Stomach smooth muscle (tissue), 2 donors: Measurements from ENCODE around the gene USP5.
"Not testable (repeated sequence)": the region's sequence is repeated elsewhere in the genome, so short reads cannot be mapped to it uniquely, and the experiment has no call there.

Experiments used
- H3K27ac ChIP-seq: one replicate; pipeline ENCODE4 v1.7.0; 2013; ENCODE audit warnings: mild to moderate bottlenecking, low read length, inconsistent platforms
- H3K27me3 ChIP-seq, 2 donors: one replicate each; pipeline ENCODE4 v1.7.0; 2013; ENCODE audit warnings: low read length in 2 of 2; ENCODE audit not compliant: insufficient read depth in 2 of 2, control insufficient read depth in 1 of 2
- H3K36me3 ChIP-seq, 2 donors: one replicate each; pipeline ENCODE4 v1.7.0; 2013; ENCODE audit warnings: low read length in 2 of 2; ENCODE audit not compliant: control insufficient read depth in 2 of 2, insufficient read depth in 2 of 2
- H3K4me1 ChIP-seq: one replicate; pipeline ENCODE4 v1.7.0; 2013; ENCODE audit warnings: low read length; ENCODE audit not compliant: control insufficient read depth, insufficient read depth
- H3K4me3 ChIP-seq, 2 donors: one replicate each; pipeline ENCODE4 v1.7.0; 2013; ENCODE audit warnings: low read length in 2 of 2
- H3K9ac ChIP-seq, 2 donors: one replicate each; pipeline ENCODE4 v1.7.0; 2013; ENCODE audit warnings: low read length in 2 of 2, mild to moderate bottlenecking in 1 of 2
- H3K9me3 ChIP-seq, 2 donors: one replicate each; pipeline ENCODE4 v1.7.0; 2013; ENCODE audit warnings: low read length in 2 of 2; ENCODE audit not compliant: control insufficient read depth in 2 of 2
- donor health status: healthy.
- donor health status: Pancreatic carcinoma.

USP5 gene

DNA sequence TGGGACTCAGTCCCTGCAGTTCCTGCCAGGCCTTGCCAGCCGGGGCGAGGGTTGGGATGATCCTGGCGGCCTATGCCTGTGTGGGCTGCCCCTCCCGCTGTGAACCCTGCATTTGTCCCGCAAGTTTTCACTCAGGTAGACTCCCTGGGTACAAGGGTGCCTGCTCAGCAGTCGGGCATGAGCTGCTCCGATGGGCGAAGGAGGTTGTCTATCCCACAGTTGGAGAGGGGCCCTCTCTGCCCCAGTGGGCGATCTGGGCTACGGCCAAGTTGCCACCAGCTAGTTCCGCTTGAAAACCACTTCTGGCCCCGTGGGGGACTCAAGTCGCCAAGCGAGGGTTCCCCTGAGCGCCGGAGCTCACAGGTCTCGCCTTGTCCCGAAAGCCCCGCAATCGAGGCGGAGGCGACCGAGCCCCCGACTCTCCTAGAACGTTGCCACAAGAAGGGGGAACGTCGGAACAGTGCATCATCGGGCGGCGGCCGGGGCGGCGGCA, 15.0 kb downstream of the USP5 start:
- H3K4me1 ChIP-seq, result peaks cover 39% of the 10 kb centered on the region
- peak overlapping the region; percentile 84 to 94 for H3K9ac ChIP-seq
- H3K36me3 ChIP-seq, result peaks cover 26 to 44% of the 10 kb centered on the region in 2 donors
- peak overlapping the region; percentile 97 for H3K27ac ChIP-seq
- H3K4me3 ChIP-seq, result peak overlapping the region; percentile 80 to 92
- no peaks in the 10 kb centered on the region for H3K9me3 ChIP-seq
- no peaks in the 10 kb centered on the region for H3K27me3 ChIP-seq

DNA sequence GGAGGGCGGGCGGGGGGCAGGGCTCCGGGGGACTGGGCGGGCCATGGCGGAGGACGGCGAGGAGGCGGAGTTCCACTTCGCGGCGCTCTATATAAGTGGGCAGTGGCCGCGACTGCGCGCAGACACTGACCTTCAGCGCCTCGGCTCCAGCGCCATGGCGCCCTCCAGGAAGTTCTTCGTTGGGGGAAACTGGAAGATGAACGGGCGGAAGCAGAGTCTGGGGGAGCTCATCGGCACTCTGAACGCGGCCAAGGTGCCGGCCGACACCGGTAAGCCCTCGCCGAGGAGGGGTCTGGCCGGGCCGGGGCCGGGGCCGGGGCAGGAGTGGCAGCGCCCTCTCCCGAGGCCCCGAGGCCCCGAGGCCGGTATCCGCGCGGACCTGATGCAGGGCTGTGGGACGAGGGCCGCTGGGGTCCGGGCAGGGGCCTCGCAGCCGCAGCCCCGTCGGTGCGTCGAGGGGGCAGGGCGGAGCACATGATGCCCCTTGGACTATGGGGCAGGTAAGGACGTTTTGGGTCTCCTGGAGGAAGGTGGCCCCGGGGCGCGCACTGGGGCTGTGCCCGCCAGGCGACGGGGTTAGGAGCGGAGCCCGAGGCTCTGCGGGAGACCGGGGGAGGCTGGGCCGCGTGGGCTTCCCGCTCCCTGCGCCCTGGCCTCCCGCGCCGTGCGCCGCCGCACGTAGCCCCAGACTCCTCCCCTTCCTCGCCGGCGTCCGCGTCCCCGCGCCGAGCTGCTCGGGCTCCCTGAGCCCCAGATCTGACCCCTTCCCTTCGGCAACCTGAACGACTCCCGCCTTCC, 15.7 kb downstream of the USP5 start, which contains the start of gene TPI1:
TPI1 (plus strand) TSS at position 119 of the 798 bp plus-strand sequence; CDS start at position 155, 36 bp downstream.
- Histone ChIP-seq H3K27ac (peak within 1 kb of the TSS; percentile 97), H3K4me3 (peak within 1 kb of the TSS; percentile 86 to 92), H3K36me3 (peaks cover 26 to 40% of the 10 kb centered on the region in 2 donors), H3K4me1 (peaks cover 45% of the 10 kb centered on the region), H3K9me3 (no peaks in the 10 kb centered on the region), H3K9ac (peak within 1 kb of the TSS; percentile 88 to 94), H3K27me3 (no peaks in the 10 kb centered on the region)

DNA sequence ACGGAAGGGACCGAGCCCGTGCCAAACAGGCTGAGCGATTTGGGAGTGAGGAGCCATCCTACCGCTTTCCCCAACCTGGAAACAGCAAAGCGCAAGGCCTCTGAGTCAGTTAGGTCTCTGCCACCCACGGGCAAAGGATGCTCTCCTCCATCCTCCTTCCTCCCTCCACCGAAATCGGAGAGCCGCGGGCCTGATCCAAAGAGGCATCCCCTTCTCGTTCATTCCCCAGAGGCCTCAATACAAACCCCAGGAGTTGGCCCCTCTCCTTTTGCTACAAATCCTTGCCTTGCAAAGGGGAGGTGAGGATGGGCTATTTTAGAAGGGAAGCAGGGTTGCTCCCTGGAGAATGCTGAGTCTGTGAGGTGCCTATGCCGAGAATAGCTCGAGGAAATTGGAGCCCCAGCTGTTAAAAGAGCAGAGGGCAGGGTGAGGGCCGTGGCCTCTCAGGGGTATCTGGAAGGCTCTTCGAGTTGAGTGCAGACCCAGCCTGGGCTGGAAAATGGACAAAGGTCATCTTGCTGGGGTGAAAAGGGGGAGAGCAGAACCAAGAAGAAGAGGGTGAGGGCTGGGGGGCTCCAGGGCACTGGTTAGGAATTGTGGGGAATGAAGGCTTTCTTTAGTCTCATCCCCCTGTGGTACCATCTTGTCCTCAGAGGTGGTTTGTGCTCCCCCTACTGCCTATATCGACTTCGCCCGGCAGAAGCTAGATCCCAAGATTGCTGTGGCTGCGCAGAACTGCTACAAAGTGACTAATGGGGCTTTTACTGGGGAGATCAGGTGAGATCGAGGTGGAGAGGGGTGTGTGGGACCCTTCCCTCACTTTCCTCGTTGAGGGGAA, 16.5 kb downstream of the USP5 start:
- Histone ChIP-seq H3K9ac (peak overlapping the region; percentile 87 to 88), H3K4me1 (peaks cover 47% of the 10 kb centered on the region), H3K27me3 (no peaks in the 10 kb centered on the region), H3K4me3 (peak overlapping the region; percentile 86 to 92), H3K27ac (peak overlapping the region; percentile 97), H3K36me3 (peaks cover 20 to 32% of the 10 kb centered on the region in 2 donors), H3K9me3 (no peaks in the 10 kb centered on the region)

DNA sequence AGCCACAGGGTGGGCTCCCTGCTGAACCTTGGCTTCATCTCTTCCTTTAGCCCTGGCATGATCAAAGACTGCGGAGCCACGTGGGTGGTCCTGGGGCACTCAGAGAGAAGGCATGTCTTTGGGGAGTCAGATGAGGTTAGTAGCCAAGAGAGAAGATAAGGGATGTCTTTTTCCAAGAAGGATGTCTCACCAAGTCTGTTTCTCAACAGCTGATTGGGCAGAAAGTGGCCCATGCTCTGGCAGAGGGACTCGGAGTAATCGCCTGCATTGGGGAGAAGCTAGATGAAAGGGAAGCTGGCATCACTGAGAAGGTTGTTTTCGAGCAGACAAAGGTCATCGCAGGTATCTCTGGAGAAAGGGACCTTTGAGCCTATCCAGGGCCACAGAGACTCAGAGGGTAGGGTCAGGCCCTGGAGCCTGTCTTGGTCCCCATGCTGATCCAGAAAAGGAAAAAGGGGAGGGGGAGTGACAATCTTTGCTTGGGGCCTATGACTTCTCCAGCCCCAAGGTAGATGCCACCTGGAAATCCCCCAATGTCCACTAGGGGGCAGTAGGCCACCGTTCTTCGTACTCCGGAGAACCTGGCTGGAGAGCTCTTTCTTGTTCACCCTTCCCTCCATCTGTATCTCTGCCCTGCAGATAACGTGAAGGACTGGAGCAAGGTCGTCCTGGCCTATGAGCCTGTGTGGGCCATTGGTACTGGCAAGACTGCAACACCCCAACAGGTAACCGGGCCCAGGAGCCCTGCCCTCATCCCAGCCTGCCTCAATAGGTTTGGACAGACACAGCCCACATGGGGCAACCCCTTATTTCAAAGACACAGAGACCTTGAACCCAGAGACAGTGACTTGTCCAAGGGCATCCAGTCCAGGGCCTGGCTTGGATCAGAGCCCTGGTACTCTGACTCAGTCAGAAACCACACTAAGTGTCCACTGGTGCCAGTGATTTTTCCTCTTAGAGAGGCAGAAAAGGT, 17.4 kb downstream of the USP5 start:
- peak overlapping the region; percentile 86 to 92 for H3K4me3 ChIP-seq
- H3K36me3 ChIP-seq, result peaks cover 16 to 30% of the 10 kb centered on the region in 2 donors
- H3K9me3 ChIP-seq, result no peaks in the 10 kb centered on the region
- no peaks in the 10 kb centered on the region for H3K27me3 ChIP-seq
- peak overlapping the region; percentile 87 to 88 for H3K9ac ChIP-seq
- H3K27ac ChIP-seq, result peak overlapping the region; percentile 37
- peaks cover 52% of the 10 kb centered on the region for H3K4me1 ChIP-seq

DNA sequence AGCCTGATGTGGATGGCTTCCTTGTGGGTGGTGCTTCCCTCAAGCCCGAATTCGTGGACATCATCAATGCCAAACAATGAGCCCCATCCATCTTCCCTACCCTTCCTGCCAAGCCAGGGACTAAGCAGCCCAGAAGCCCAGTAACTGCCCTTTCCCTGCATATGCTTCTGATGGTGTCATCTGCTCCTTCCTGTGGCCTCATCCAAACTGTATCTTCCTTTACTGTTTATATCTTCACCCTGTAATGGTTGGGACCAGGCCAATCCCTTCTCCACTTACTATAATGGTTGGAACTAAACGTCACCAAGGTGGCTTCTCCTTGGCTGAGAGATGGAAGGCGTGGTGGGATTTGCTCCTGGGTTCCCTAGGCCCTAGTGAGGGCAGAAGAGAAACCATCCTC, 18.4 kb downstream of the USP5 start:
- not testable (repeated sequence) for H3K9me3 ChIP-seq, H3K27ac ChIP-seq, H3K27me3 ChIP-seq, H3K9ac ChIP-seq, H3K4me3 ChIP-seq
- H3K36me3 ChIP-seq, result peaks cover 11 to 23% of the 10 kb centered on the region in 2 donors
- peaks cover 52% of the 10 kb centered on the region for H3K4me1 ChIP-seq

DNA sequence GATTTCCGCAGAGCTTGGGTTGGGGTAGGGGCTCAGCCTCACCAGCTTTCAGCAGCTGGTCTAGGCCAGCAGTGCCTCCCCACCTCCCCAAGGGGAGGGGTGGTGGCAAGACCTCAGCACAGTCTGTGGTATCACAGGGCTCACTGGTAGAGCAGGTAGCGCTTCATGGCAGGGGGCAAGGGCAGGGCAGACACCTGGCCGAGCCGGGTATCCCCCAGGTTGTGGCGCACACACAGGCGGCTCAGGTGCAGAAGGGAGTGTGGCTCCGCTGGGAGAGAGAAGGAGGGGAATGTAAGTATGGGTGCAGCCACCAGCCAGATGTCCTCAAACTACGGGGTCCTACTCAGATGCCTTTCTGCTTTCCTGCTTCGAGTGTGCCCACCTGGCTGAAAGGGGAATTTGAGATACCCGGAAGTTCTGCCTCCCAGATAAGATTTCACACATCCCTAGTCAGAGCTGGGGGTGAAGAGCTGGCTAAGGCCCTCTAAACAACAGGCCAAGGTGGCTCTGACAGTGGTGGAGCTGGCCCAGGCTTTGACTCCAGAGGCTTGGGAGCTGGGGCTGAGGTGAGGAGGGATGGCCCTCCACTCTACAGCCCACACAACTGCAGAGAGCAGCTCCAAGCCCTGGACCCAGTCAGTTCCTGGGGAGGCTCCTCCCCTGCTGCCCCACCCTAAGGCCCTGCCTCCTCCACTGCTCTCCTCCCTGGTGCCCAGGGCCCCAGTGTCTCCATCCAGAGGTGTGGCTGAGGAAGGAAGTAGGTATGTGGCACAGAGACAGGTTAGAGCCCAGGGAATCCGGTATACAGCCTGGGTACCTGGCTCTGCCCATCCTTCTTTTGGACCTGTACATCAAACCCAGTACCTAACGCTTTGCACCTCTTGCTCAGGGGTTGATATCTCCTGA, 19.4 kb downstream of the USP5 start:
- H3K27ac ChIP-seq, result peak overlapping the region; percentile 37
- H3K9me3 ChIP-seq, result no peaks in the 10 kb centered on the region
- peaks cover 9 to 18% of the 10 kb centered on the region in 2 donors for H3K36me3 ChIP-seq
- peaks cover 51% of the 10 kb centered on the region for H3K4me1 ChIP-seq
- peak overlapping the region; percentile 91 for H3K4me3 ChIP-seq
- no peaks in the 10 kb centered on the region for H3K27me3 ChIP-seq
- H3K9ac ChIP-seq, result peak overlapping the region; percentile 71 to 90

DNA sequence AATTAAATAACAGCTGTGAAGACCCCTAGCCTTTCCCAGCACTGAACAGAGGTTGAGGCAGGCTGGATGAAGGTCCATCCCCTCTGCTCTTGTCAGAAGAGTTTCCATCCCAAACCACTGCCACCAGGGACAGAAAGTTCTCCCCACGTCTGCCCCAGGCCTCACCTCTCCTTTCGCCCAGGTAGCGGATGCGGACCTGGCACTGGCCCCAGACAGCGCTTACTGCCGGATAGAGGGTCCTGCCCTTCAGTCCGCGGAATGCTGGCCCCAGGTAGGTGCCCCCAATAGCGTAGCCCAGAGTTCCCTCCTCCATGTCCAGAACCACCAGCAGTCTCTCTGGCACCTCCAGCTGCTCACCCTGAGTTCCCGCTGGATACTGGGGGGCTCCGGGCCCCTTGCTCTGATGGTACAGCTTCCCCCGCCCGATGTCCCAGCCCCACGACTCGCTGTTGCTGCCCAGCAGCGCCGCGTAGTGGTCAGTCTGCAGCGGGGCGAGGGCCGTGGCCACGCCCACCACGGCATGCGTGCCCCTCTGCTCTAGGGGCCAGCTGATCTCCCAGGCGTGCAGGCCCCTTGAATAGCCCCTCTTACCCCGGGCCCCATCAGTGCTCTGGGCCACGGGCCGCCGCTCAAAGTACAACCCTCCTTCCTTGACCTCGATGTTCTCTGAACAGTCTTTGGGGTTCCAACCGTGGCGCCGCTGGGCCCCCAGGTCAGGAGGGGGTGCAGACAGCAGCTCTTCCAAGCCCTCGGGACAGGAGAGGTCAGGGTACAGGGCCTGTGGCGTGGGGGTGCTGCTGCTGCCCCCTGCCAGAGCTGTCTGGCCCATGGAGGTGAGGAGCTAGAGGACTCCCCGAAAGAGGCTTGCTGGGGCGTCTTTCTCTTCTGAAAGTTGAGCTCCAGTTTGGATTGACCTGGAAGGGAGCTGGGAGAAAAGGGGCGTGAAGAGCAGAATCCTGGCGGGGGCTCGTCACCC, 20.4 kb downstream of the USP5 start:
- peak overlapping the region; percentile 77 for H3K27ac ChIP-seq
- H3K4me3 ChIP-seq, result peak overlapping the region; percentile 91
- peak overlapping the region; percentile 84 to 90 for H3K9ac ChIP-seq
- peaks cover 9 to 19% of the 10 kb centered on the region in 2 donors for H3K36me3 ChIP-seq
- no peaks in the 10 kb centered on the region for H3K27me3 ChIP-seq
- H3K4me1 ChIP-seq, result peaks cover 43% of the 10 kb centered on the region
- H3K9me3 ChIP-seq, result no peaks in the 10 kb centered on the region

DNA sequence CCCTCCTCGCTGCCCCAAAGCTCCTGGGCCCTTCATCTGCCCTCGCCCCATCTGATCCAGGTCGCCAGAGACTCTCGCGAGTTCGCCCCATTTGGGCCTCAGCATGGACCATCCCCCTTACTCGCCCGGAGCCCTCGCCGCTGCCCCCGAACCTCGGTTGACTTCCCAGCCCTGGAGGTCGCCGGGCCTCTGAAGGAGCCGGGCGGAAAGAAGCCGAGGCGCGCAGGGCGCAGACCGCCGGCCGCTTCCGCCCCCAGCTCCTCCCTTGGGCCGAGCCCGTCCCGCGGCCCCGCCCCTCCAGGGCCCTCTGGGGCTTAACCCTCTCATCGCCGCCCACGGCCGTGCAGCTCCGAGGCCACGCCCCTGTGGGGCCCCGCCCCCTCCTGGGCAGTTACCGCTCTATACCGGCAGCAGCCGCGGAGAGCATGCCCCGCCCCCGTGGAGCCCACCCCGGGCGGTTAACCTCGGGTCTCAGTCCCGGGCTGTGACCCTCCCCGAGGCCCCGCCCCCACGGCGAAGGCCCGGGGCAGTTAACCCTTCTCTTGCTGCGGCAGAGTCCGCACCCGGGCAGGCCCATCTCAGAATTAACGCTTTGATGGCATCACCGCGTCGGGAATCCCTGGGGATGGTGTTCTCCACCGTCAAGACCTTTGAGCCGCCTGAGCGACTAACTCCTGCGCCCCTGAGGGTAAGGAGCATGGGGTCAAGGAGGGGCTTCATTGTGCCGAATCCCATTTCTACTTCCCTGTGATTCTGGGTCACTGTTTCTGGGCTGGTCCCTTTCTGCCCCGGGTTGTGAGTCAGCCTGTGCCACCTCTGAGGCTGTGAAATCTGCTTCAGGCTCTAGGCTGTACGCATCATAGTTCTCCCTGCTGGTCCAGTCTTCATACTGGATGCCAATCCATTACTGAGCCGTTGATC, 21.4 kb downstream of the USP5 start, which contains the start of gene SPSB2:
SPSB2 (minus strand) TSS at position 210 of the 921 bp plus-strand sequence. CDS start 402 bp downstream, outside the sequence.
- Histone ChIP-seq H3K27me3 (no peaks in the 10 kb centered on the region), H3K4me3 (peak within 1 kb of the TSS; percentile 91), H3K9ac (peak within 1 kb of the TSS; percentile 84 to 90), H3K4me1 (peaks cover 41% of the 10 kb centered on the region), H3K9me3 (no peaks in the 10 kb centered on the region), H3K27ac (peak within 1 kb of the TSS; percentile 77), H3K36me3 (peaks cover 9 to 19% of the 10 kb centered on the region in 2 donors)
